Right atrium auricular region (tissue), 2 donors: Measurements from ENCODE around the gene ODF2. TPM values are rescaled to one million over a fixed set of nuclear protein-coding genes. Genes with fewer than 3 reads are reported as not detected.
A peak's percentile ranks its signal among the peaks of the same experiment; 100 is the strongest.

Experiments
- DNase-seq: peaks from one replicate; pipeline ENCODE4 v3.0.0-alpha.2; 2019; ENCODE audit warnings: low spot score
- H3K27ac ChIP-seq, 2 donors: fragments of 200-600 bp; sonication (generic); 1 replicate in 1 of 2; 2 replicates in 1 of 2; pipeline ENCODE4 v1.5.1; 2016 to 2019
- H3K27me3 ChIP-seq, 2 donors: fragments of 200-600 bp; sonication (generic); one replicate each; pipeline versions ENCODE4 v1.5.1 to v1.6.0; 2017 to 2019
- H3K36me3 ChIP-seq: fragments of 200-600 bp; sonication (generic); one replicate; pipeline ENCODE4 v1.5.1; 2016
- H3K4me1 ChIP-seq, 2 donors: fragments of 200-600 bp; sonication (generic); one replicate each; pipeline versions ENCODE4 v1.5.1 to v1.6.0; 2017 to 2019
- H3K4me3 ChIP-seq, 2 donors: fragments of 200-600 bp; sonication (generic); 1 replicate in 1 of 2; 2 replicates in 1 of 2; pipeline ENCODE4 v1.5.1; 2017 to 2019; ENCODE audit warnings: mild to moderate bottlenecking in 1 of 2, moderate library complexity in 1 of 2
- H3K9me3 ChIP-seq, 2 donors: fragments of 200-600 bp; sonication (generic); one replicate each; pipeline ENCODE4 v1.5.1; 2019
- total RNA-seq, 2 donors: library from RNA; depleted of rRNA; stranded (reverse); fragments of >200 nt; gene quantifications; one replicate each; pipeline ENCODE4 v1.1.0, GENCODE V29; 2016
- TF ChIP-seq, protein P1 (sequence below), 2 donors: fragments of 200-600 bp; sonication (generic); IDR thresholded peaks; one replicate each; pipeline ENCODE4 v1.5.1; 2019; ENCODE audit warnings: antibody characterized with exemption in 2 of 2

Gene ODF2
- total RNA-seq, 2 donors from 2014 or later = 9.7 to 12.1 TPM

DNA sequence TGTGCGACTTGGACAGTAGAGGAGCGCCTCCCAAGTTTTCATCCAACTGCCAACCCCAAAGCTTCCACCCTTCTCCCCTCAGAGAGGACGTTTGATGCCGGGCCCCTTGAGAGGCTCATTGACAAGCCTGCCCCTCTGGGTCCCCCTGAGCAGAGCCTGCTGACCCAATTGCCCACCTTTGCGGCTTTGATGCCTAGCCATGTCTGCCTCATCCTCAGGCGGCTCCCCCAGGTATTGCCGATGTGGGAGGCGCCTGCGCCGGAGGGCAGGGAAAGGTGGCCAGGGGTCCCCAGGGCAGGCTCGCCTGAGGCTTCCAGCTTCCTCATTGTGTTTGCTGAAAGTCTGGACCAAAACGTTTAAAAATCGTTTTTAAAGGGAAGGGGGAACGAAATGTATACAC, 1.4 kb downstream of the ODF2 start:
- H3K36me3 ChIP-seq = peaks cover 16% of the 10 kb centered on the region
- TF ChIP-seq, protein P1, sequence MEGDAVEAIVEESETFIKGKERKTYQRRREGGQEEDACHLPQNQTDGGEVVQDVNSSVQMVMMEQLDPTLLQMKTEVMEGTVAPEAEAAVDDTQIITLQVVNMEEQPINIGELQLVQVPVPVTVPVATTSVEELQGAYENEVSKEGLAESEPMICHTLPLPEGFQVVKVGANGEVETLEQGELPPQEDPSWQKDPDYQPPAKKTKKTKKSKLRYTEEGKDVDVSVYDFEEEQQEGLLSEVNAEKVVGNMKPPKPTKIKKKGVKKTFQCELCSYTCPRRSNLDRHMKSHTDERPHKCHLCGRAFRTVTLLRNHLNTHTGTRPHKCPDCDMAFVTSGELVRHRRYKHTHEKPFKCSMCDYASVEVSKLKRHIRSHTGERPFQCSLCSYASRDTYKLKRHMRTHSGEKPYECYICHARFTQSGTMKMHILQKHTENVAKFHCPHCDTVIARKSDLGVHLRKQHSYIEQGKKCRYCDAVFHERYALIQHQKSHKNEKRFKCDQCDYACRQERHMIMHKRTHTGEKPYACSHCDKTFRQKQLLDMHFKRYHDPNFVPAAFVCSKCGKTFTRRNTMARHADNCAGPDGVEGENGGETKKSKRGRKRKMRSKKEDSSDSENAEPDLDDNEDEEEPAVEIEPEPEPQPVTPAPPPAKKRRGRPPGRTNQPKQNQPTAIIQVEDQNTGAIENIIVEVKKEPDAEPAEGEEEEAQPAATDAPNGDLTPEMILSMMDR (IDR thresholded peaks at IDR 0.05) = no peak
- H3K27ac ChIP-seq = peak overlapping the region in 1 of 2 donors; percentile 81
- H3K27me3 ChIP-seq = no peaks in the 10 kb centered on the region
- H3K9me3 ChIP-seq = no peaks in the 10 kb centered on the region
- peak overlapping the region; percentile 79 to 93 for H3K4me3 ChIP-seq
- peaks cover 0 to 17% of the 10 kb centered on the region in 2 donors for H3K4me1 ChIP-seq
- DNase-seq = no peak

DNA sequence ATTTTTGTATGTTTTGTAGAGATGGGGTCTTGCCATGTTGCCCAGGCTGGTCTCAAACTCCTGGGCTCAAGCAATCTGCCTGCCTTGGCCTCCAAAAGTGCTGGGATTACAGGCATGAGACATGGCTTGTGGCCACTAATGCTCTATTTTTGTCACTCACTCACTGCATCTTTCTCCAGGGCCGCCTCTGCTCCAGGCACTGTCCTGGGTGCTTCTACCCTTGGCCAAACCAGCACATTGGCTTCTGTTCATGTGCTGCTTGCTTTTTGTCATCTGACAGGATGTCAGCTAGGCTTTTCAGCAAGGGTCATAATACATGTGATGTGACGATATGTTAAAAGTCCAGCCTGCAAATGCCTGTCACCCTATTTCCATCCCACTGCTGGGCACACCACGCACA, 3.2 kb downstream of the ODF2 start:
- Histone ChIP-seq H3K9me3 (no peaks in the 10 kb centered on the region), H3K36me3 (peaks cover 24% of the 10 kb centered on the region), H3K4me1 (peaks cover 0 to 17% of the 10 kb centered on the region in 2 donors), H3K27ac (peak overlapping the region in 1 of 2 donors; percentile 47), H3K4me3 (no peak overlapping the region), H3K27me3 (no peaks in the 10 kb centered on the region)
- TF ChIP-seq, protein P1 (IDR thresholded peaks at IDR 0.05) = no peak
- DNase-seq = no peak

DNA sequence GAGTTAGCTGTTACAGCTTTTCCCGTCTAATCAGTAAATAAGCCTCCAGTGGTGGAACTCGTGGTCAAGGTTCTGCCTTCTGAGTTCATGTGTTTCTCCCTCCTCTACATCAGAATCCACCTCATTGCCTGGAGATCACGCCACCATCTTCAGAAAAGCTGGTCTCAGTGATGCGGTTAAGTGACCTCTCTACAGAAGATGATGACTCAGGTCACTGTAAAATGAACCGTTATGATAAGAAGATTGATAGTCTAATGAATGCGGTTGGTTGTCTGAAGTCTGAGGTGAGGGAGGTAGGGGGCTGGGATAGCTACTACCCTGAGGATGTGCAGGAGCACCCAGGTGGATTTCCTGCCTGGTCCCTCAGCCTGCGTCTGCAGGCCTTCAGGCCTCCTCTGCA, 13.3 kb downstream of the ODF2 start:
- no peak overlapping the region for H3K27ac ChIP-seq
- H3K4me3 ChIP-seq = no peak overlapping the region
- no peaks in the 10 kb centered on the region for H3K4me1 ChIP-seq
- H3K27me3 ChIP-seq = no peaks in the 10 kb centered on the region
- peaks cover 13% of the 10 kb centered on the region for H3K36me3 ChIP-seq
- H3K9me3 ChIP-seq = no peaks in the 10 kb centered on the region
- no peak for DNase-seq
- TF ChIP-seq, protein P1 (IDR thresholded peaks at IDR 0.05) = no peak

DNA sequence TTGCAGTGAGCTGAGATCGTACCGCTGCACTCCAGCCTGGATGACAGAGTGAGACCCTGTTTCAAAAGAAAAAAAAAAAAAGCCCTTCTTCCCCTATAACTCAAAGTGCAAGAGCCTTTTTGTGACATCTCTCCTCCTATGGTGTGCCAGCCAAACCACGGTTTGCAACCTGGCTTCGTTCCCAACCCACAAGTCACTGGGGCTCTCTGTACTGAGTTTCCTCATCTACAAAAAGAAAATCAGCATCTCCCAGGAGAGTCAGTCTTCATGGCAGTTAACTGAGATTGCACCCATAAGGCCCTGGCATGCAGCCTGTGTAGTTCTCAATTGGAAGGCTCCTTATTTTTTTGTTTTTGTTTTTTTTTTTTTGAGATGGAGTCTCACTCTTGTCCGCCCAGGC, 14.8 kb downstream of the ODF2 start:
- TF ChIP-seq, protein P1 (IDR thresholded peaks at IDR 0.05) = no peak
- Histone ChIP-seq H3K4me1 (no peaks in the 10 kb centered on the region), H3K4me3 (no peak overlapping the region), H3K27ac (no peak overlapping the region), H3K27me3 (no peaks in the 10 kb centered on the region), H3K36me3 (peaks cover 13% of the 10 kb centered on the region), H3K9me3 (no peaks in the 10 kb centered on the region)
- DNase-seq = no peak

DNA sequence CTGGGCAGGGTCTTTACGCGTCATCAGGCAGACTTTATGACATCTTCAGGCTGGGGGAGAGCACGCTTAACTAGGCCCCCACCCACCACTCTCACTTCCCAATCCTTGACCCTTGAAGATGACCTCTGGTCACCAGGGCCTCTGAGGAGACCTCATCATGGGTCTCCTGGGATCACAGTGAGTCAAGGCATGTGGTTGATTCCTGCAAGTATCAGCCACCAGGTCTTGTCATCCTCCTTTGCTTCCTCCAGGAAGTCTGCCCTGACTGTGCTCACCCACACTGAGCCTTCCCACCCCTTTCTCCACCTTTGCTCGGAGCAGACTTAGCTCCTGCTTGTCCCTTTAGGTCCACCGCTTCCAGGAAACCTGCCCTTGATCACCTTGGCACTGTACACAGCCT, 17.3 kb downstream of the ODF2 start:
- Histone ChIP-seq H3K9me3 (no peaks in the 10 kb centered on the region), H3K36me3 (peaks cover 5% of the 10 kb centered on the region), H3K4me1 (no peaks in the 10 kb centered on the region), H3K4me3 (no peak overlapping the region), H3K27me3 (no peaks in the 10 kb centered on the region), H3K27ac (no peak overlapping the region)
- TF ChIP-seq, protein P1 (IDR thresholded peaks at IDR 0.05) = no peak
- no peak for DNase-seq

DNA sequence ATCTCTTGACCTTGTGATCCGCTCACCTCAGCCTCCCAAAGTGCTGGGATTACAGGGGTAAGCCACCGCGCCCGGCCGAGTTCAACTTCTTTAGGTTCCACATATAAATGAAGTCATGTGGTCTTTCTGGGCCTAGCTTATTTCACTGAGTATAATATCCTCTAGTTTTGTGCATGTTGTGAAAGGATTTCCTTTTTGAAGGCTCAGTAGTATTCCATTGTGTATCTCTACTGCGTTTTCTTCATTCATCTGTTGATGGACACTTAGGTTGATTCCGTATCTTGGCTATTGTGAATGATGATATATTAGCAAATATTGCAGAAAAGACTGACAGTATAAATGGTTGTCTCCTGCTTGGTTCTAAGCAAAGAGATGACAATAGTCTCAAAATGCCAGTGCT, 20.1 kb downstream of the ODF2 start:
- no peak for DNase-seq
- Histone ChIP-seq H3K36me3 (no peaks in the 10 kb centered on the region), H3K4me3 (no peak overlapping the region), H3K27me3 (no peaks in the 10 kb centered on the region), H3K27ac (no peak overlapping the region), H3K4me1 (no peaks in the 10 kb centered on the region), H3K9me3 (no peaks in the 10 kb centered on the region)
- TF ChIP-seq, protein P1 (IDR thresholded peaks at IDR 0.05) = no peak
